Right renal pelvis (tissue), 4 donors: ENCODE data around the gene PLSCR2. TPM values are rescaled to one million over a fixed set of nuclear protein-coding genes. Genes with fewer than 3 reads are reported as not detected.
A peak's percentile ranks its signal among the peaks of the same experiment; 100 is the strongest.
"Not testable (repeated sequence)": the region's sequence is repeated elsewhere in the genome, so short reads cannot be mapped to it uniquely, and the experiment has no call there.

Experiments used
- DNase-seq, 4 donors: peaks; one replicate each; pipeline ENCODE4 v3.0.0-alpha.2; 2013; ENCODE audit warnings: low read depth in 4 of 4, low spot score in 3 of 4, missing footprints in 1 of 4
- polyA plus RNA-seq, 4 donors: library from polyadenylated mRNA; unstranded; fragments of 120-200 nt; gene quantifications; one replicate each; pipeline ENCODE4 v1.2.1, GENCODE V29; 2013; ENCODE audit not compliant: insufficient read length in 4 of 4

PLSCR2 gene
- polyA plus RNA-seq, 4 donors, result 0.61 to 1.5 (median 0.96) TPM

- DNase-seq, result no peak
Measured at GRCh38 chr3:146431240-146431639, 38.1 kb downstream of the PLSCR2 start.

DNA sequence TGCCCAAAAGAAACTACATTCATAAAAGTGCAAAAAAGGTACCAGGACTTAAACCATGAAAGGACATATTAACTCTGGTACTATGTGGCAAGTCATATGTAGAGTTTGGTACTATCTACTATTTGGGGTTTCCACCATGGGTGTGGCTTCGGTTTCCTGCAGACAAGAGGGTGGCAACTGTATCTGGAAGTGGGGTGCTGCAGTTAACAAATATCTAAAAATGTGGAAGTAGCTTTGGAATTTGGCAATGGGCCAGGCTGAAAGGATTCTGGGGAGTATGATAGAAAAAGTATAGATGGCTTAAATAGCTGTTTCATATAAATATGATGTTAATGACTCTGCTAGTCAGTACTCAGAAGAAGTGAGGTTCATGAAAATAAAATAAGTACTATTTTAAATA is 44.0 kb downstream of the PLSCR2 start:
- no peak for DNase-seq

DNA sequence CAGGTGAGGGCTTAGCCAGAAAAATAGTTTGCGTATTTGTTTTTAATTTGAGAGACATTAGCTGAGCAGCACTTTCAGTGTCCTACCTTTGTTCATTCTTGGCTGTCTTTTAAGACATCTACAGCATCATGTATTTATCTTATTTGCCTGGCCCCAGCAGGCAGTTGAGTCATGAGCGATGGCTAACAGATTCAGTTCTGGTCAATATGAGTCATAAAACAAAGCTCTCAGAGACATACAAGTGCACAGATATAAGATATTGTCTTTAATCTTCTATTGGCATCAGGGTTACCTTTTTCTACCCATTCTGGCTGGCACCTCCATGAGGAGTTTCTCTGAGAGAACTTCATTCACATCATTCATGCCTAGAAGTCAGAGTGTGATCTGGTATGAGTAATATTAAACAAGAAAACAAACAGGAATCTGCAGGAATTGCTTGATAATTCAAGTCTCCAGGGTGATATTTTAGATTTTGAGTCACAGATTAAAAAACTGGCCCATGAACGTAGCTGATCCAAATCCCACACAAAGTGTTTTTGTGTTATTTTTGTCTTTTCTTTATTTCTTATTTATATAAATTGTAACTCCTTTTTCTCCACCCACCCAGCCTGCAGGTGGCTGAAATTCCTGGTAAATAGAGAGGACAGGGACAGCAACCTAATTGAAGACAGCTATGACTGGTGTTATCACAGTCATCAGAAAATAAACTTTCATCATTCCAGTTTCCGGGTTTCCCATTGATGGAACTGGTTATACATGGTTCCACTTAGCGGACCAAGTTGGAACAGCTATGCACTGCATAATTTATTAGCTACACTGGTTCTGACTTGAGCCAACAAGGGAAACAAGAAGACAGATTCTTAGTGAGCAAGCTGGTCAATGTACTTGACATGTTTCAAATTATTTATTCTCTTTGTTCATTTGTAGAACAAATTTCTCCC is 47.3 kb downstream of the PLSCR2 start:
- no peak for DNase-seq

DNA sequence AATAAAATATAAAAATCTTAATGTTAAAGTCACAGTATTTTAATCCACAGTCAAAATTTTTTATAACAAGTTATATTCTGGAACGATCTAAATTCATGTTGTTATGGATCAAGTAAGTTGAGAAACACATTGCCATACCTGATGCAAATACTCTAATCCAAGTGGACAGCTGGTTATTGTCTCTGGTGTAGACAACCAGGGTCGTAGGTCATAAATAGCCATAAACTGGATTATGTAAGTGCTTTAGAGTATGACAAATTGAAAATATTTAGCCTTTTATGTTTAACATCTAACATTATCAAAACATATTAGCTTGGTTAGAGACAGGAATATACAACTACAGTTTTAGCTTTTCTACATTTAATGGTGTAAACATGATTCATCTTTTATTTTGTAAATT is 53.0 kb downstream of the PLSCR2 start:
- DNase-seq, result peak in 3 of 4 donors; percentile 6 to 12 (median 7)

GRCh38 chr3:146414010-146414409 is 55.4 kb downstream of the PLSCR2 start:
- DNase-seq, result no peak

DNA sequence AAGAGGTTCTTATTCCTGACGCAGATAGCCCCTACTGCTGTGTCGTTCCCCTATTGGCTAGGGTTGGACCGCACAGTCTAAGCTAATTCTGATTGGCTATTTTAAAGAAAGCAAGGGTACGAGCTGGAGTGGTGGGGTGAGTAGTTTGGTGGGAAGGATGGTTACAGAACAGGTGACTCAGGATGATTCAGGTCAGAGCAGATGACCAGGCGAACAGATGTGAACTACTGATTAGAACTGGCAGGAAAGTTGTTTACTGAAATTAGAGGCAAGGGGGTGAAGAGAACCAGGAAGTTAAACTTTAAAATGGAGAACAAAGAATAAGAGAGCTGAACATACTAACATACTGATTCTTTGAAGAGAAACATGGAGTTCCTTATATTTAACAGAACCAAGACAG is 56.6 kb downstream of the PLSCR2 start:
- not testable (repeated sequence) for DNase-seq

DNA sequence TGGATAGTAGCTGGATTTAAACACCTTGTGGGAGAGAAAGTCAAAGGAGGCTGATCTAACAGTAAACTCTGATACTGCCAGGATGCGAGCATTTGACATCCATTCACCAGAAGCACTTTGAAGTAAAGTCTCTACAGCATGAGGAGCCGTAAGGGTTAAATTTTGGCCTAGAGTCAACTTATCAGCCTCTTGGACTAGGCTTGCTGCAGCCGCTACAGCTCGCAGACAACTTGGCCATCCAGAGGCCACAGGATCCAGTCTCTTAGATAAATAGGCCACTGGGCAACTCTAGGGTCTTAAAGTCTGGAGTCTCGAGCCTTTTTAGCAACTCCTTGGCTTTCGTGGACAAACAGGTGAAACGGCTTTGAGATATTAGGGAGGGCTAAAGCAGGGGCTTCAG is 61.4 kb downstream of the PLSCR2 start:
- no peak for DNase-seq

GRCh38 chr3:146404436-146404835 is 64.9 kb downstream of the PLSCR2 start:
- no peak for DNase-seq

- no peak for DNase-seq
Measured at GRCh38 chr3:146403792-146404191, 65.6 kb downstream of the PLSCR2 start.

DNA sequence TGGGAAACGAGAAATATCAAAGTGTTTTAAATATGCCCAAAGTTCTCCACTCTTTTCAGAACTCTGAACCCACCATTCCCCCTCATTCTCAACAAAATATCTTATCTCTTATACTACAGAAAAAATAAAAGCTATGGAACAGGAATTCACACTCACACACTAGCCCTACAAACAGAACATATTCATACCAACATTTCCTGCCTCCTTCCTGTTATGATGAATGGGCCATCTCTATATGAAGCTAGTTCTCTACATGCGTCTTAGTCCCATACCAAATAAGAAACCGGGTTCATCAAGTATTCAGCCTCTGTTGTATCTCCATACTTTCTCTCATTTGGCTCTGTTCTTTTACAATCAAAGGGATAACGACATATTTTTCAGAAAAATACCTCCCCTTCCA is 72.6 kb downstream of the PLSCR2 start:
- no peak for DNase-seq

- no peak for DNase-seq
Measured at GRCh38 chr3:146395164-146395563, 74.2 kb downstream of the PLSCR2 start.

DNA sequence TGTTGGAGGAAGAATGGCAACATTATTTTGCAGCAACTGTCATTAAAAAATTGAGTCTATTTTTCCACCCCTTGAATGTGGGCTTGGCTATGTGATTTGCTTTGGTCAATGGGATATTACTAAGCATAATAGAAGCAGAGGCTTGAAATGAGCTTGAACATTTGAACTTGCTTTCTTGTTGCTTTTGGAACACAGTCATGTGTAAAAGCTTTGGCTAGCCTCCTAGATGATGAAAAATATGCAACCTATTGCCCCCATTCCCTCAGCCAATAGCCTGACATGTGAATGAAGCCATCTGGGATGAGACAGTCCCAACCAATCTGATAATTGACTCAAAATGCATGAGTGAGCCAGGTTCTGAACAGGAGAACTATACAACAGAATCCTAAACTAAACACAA is 78.4 kb downstream of the PLSCR2 start:
- DNase-seq, result peak; percentile 42 to 60 (median 58)

DNA sequence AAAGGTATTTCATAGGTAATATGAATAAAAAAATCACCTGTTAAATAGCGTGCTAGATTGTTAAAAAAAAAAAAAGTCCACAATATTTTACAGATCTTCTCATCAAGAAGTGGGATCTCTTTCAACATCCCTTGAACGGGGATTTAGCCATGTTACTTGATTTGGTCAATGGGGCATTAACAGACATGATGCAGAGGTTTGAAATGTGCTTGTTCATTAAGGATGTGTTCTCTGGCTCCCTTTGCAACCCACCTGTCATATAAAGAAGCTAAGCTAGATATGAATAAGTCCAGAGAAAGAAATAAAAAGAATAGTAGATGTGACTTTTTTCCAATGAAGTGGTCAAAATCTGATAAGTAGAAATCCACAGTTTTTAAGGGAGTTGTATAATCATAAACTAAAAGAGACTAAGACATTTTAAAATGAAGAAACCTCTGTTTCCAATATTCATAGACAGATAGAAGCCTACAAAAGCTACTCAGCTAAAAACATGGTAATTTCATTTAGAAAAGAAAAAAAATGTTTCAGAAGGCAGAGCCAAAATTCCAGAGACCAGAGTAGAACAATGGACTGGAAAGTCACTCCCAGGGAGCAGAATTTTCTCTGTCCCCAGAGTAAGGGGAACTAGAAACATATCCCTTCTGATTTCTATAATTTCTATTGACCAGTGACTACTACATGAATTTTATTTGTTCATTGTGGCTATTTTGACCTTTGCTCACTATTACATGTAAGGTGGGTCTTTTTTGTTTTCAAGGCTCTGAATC is 79.2 kb downstream of the PLSCR2 start:
- no peak for DNase-seq

DNA sequence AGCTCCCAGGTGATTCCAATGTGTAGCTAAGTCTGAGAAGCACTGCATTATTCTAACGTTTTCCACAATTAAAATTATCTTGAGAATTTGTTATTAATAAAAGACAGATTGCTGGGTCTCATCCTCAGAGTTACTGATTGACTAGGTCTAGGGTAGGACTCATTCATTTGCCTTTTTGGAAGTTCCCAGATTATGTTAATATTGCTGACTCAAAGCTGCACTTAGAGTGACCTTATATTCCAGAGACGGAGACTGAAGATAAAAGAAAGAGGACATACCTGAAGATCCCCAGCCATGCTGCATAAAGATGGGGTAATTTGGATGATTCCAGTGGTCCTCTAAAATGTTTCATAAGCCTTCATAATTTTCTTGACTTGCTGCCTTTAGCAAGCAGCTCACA is 81.8 kb downstream of the PLSCR2 start:
- no peak for DNase-seq

- no peak for DNase-seq
Measured at GRCh38 chr3:146386936-146387335, 82.4 kb downstream of the PLSCR2 start.

GRCh38 chr3:146384786-146385185 is 84.6 kb downstream of the PLSCR2 start:
- no peak for DNase-seq

Other genes starting within 250 kb of the PLSCR2 start
- 10 to 100 TPM; 18.1 to 24.9 (median 21.8) TPM for gene PLSCR4, start 218.5 kb downstream of the PLSCR2 start, polyA plus RNA-seq
- gene PLSCR1, start 75.0 kb upstream of the PLSCR2 start, polyA plus RNA-seq, result 10 to 100 TPM; 79.8 to 87.7 (median 85.3) TPM
- gene PLSCR5, start 135.8 kb upstream of the PLSCR2 start, polyA plus RNA-seq, result not detected